GM18517 (cell line): ENCODE measurements around the gene PTH1R.

Experiments used
- ATAC-seq: cut with Tn5 transposase; IDR thresholded peaks from one replicate; pipeline ENCODE4 v1.9.1; 2021; ENCODE audit warnings: mild to moderate bottlenecking, moderate library complexity; ENCODE audit not compliant: unreplicated experiment

PTH1R gene

GRCh38 chr3:46926871-46927717 is 49.6 kb downstream of the PTH1R start:
- ATAC-seq, result peak; percentile 53

GRCh38 chr3:46927718-46928073 is 50.2 kb downstream of the PTH1R start:
- no peak for ATAC-seq

DNA sequence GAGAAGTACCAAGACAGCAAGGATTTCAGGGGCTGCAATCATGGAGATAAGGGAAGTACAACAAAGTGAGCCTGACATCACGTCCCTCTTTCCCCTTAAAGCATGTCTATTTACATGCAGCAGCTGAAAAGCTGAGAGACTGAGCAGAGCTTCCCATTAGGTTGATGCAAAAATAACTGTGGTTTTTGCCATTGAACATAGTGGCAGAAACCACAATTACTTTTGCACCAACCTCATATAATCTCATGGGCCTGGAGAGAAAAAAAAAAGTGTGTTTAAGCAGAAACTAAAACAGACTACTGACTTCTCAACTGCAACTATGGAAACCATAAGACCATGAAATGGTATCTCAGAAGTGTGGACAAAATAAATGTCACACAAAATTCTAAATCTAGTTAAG is 50.8 kb downstream of the PTH1R start:
- ATAC-seq, result no peak

- no peak for ATAC-seq
Observed at GRCh38 chr3:46929324-46929723, 51.8 kb downstream of the PTH1R start.

GRCh38 chr3:46930166-46930944 is 52.8 kb downstream of the PTH1R start:
- ATAC-seq, result no peak

- ATAC-seq, result no peak
Observed at GRCh38 chr3:46930945-46931403, 53.5 kb downstream of the PTH1R start.

DNA sequence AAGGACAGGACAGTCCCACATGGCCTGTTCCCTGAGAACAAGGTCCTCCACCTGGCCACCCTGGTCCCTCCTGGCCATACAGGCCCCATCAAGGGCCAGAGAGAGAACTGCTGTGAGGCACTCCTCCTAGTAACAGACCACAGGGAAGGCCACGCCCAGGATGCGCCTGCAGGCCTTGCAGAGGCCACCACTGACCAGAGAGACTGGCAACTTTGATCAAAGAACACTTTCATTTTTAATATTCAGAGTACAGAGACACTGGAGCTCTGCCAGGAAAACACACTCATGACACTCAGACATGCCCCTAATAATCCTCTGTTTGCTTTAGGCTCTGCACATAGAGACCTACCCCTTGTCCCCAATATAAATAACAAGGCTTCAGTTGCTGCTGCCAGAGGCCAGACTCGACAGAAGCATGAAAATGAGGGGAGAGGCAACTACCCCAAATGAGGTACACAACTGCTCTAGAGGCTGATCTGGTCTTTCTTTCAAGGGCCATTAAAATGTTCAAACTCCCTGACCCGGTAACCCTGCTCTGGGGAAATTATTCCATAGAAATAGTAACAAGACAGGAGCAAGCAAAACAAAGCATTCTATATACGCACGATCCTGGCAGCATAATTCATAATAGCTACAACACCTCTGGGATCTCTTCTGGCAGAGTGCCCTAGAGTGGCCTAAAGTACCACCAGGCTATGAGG is 54.3 kb downstream of the PTH1R start:
- ATAC-seq, result no peak

- ATAC-seq, result no peak
Observed at GRCh38 chr3:46932455-46933225, 55.1 kb downstream of the PTH1R start.

- no peak for ATAC-seq
Observed at GRCh38 chr3:46933261-46933660, 55.7 kb downstream of the PTH1R start.

GRCh38 chr3:46934072-46934471 is 56.6 kb downstream of the PTH1R start:
- no peak for ATAC-seq

GRCh38 chr3:46934498-46935167 is 57.1 kb downstream of the PTH1R start:
- ATAC-seq, result no peak

DNA sequence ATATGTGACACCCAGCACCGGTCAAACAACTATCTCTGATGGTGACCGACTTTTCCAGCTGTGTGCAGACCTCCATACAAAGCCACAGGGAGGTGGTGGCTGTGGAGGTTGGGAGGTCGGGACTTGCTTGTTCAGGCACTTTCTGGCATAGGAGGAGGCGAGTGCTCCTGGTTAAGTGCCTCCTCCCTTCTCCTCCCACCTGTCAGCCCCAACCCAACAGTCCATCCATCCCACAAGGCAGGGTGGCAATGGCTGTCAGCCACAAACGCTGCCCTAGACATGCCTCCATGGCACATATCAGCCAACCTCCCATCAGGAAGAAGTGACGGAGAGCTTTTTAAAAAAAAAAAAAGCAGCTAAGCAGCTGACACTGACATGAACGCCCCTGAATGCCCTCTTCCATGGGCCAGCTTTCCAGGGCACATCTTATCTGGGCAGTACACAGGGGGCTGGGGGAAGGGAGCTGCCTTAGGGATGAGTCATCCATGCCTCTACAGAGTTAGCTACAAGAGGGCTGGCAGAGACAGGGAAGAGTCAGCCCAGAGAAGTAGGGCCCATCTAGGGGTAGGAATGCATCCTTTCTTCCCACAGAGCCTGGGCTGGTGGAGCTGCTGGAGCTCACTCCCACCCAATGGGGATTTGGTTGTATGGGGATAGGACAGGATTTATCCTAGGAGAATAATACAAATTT is 57.8 kb downstream of the PTH1R start:
- ATAC-seq, result no peak

GRCh38 chr3:46935989-46936558 is 58.6 kb downstream of the PTH1R start:
- no peak for ATAC-seq

DNA sequence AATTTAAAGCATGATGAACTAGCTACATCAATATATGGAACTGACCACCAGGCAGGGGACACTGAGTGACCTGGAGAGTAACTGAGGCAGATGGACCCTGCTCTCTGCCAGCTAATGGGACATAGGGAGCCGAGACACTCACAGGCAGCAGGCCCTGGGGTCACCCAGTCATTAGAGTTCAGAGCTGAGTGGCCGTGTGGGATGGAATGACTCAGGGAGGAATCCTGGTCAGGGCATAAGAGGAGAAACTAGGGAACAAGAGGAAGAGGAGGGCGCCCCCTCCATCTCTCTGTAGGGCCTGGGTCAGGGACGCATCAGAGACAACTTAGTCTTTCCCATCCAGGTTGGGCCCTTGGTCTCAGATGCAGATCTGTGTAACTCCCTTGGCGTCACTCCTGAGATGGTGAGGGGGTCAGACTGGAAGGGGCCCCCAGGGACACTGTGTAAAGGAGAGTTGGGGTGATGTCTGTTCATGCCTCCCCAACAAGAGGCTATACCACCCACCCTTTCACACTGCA is 59.3 kb downstream of the PTH1R start:
- ATAC-seq, result no peak

DNA sequence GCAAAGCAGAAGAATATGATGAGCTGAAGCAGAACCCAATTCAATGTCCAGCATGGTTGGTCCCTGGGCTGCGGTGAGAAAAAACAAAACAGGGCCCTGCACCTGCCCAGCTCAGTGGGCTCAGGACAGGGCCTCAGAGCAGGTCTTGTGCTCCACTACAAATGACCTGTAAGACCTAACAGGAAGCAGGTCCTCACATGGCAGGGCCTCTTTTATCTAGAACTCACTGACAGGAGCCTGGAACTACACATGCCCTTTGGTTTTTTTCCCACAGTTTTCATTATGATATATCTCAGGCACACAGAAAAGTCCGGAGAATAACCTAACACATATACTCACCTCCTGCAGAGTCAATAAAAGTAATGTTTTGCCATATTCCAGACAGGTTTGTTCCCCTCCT is 60.6 kb downstream of the PTH1R start:
- no peak for ATAC-seq

DNA sequence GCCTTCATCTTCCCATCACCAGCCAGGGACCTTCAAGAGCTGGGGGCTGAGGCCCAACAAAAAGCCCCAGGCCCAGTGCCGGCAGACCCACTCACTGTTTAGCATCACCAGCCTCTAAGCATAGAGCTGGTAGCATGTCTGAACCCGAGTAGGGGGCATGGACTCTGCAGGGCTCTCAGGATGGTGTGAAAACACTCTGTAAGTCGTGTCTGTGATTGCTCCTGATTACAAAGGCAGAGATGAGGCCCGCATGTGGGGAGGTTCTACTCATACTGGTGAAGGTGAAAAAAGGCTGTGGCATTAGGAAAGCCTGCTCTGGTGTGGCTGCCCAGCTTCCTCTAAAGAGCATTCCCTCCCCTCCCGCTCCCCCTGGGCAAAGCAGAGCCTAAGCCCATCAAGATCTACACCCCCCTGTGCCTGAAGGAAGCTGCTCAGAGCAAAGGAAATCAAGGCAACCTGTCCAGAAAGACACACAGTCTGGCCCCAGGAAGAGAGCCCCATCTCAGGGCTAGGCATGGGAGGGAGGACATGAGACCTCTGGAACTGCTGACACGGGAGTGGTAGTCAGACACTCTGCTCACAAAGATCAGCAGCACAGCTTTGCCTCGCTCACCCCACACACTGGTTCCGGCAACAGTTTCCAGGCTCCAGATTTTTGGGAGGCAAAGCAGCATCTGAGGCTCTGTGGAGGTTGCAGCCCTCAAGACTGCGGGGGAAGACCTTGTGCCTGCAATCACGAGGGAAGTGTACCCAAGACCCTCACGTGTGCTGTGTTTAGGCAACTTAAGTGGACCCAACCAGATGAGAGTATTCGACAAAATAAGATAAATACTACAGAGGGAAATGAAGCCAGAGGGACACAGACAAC is 62.3 kb downstream of the PTH1R start:
- ATAC-seq, result no peak

GRCh38 chr3:46942076-46942475 is 64.6 kb downstream of the PTH1R start:
- no peak for ATAC-seq
